Measurements from ENCODE around the gene ABCA4. TPM values are rescaled to one million over a fixed set of nuclear protein-coding genes. Genes with fewer than 3 reads are reported as not detected.

The ABCA4 gene
- total and polyA plus RNA-seq, 2 of the 8 experiments (the other 6 are each of a cell fraction or from before 2014, with no cell fraction given) = 0.06 TPM; not detected in 1

- no peak overlapping the region for H3K4me2 ChIP-seq (ENCODE audit: insufficient read depth in 1 of 2, low read depth in 2 of 2, low read length in 2 of 2)
- ChIA-PET CTCF (ENCODE audit: partially characterized antibody) (interaction anchor here (1.1 kb wide), 1 partner anchor 99 kb away, joined by 3 read pairs; no protein-coding TSS in a partner anchor), POLR2A (ENCODE audit: partially characterized antibody) (no interaction called here)
- H4K20me1 ChIP-seq (replicated peaks in 1 of 2; ENCODE audit: control insufficient read depth in 1 of 2, insufficient read depth in 2 of 2, low read length in 2 of 2) = no peaks in the 10 kb centered on the region
- no peak for DNase-seq (ENCODE audit: low read depth in 1 of 2, low spot score in 2 of 2)
- WGBS, 2 experiments (ENCODE audit: extremely low coverage in 1 of 2, insufficient coverage in 1 of 2, insufficient read length in 1 of 2, insufficient replicate concordance in 2 of 2, low coverage in 1 of 2, low lambda C conversion rate in 2 of 2, missing lambda C conversion rate in 1 of 2) = 100% methylated on average over 1 of the region's 1 CpG; no CpG with 5 or more reads in 1 of the 2 experiments
- H3K27ac ChIP-seq (ENCODE audit: low read depth, low read length) = no peak overlapping the region
- no peak for FAIRE-seq
- no peaks in the 10 kb centered on the region for H3K79me1 ChIP-seq (ENCODE audit: low read depth, low read length)
- no peak overlapping the region for H3K4me3 ChIP-seq (ENCODE audit: extremely low read depth in 1 of 4, insufficient read depth in 2 of 4, low read depth in 3 of 4, low read length in 4 of 4)
- H4K5ac ChIP-seq (ENCODE audit: insufficient read length, low read depth, low read length) = no peak overlapping the region
- no peak overlapping the region for H3K9ac ChIP-seq (replicated peaks in 1 of 4; ENCODE audit: extremely low read depth in 1 of 4, low read depth in 3 of 4, low read length in 3 of 4)
- H2BK12ac ChIP-seq (ENCODE audit: low read depth, low read length) = no peak overlapping the region
- no peak overlapping the region for H2AFZ ChIP-seq (ENCODE audit: low read length)
- no peaks in the 10 kb centered on the region; a peak in 1 of 7 replicates for H3K27me3 ChIP-seq (replicated peaks in 1 of 4; ENCODE audit: control insufficient read depth in 3 of 4, extremely low read depth in 1 of 4, insufficient read depth in 3 of 4, low read length in 3 of 4)
- H3K4me1 ChIP-seq (replicated peaks in 1 of 4; ENCODE audit: control insufficient read depth in 3 of 4, insufficient read depth in 4 of 4, low read length in 3 of 4) = peaks cover 0 to 14% (median 11%) of the 10 kb centered on the region in 4 experiments; a peak in 4 of 7 replicates
- no peak overlapping the region for H3K56ac ChIP-seq (replicated peaks; ENCODE audit: insufficient read length, low read depth, low read length)
- H3K36me3 ChIP-seq (ENCODE audit: control insufficient read depth in 2 of 4, insufficient read depth in 4 of 4, low read length in 3 of 4) = no peaks in the 10 kb centered on the region
- no peak overlapping the region for H2BK20ac ChIP-seq (ENCODE audit: low read length)
- no peak overlapping the region for H2BK5ac ChIP-seq (ENCODE audit: low read depth, low read length)
- no peak overlapping the region for H2AK5ac ChIP-seq (ENCODE audit: low read depth, low read length)
- H3K14ac ChIP-seq (ENCODE audit: insufficient read length) = no peak overlapping the region
- H2BK120ac ChIP-seq (replicated peaks; ENCODE audit: low read depth, low read length) = no peak overlapping the region
- H3K18ac ChIP-seq (ENCODE audit: extremely low read depth, low read length) = no peak overlapping the region
- H3K4ac ChIP-seq (replicated peaks; ENCODE audit: insufficient read length, low read depth, low read length) = no peak overlapping the region
- H3K23me2 ChIP-seq (ENCODE audit: low read depth, low read length) = no peaks in the 10 kb centered on the region
- H3K23ac ChIP-seq (ENCODE audit: insufficient read length) = no peak overlapping the region
- H3K9me3 ChIP-seq (ENCODE audit: insufficient read depth in 2 of 2, low read depth in 1 of 2, low read length in 1 of 2) = no peaks in the 10 kb centered on the region
- H4K91ac ChIP-seq (replicated peaks; ENCODE audit: insufficient read length, low read length) = no peak overlapping the region
- H4K8ac ChIP-seq (ENCODE audit: extremely low read depth, insufficient read depth, low read length) = no peak overlapping the region
- no peaks in the 10 kb centered on the region for H3K79me2 ChIP-seq (ENCODE audit: control insufficient read depth in 1 of 2, insufficient read depth in 2 of 2, low read length in 2 of 2)
- H2BK15ac ChIP-seq (ENCODE audit: low read length) = no peak overlapping the region
- TF ChIP-seq BACH1 (IDR thresholded peaks at IDR 0.05; ENCODE audit: low read length) = no peak
- no peak for TF ChIP-seq GTF2F1 (IDR thresholded peaks at IDR 0.05; ENCODE audit: borderline replicate concordance, low read depth, low read length)
- no peak for TF ChIP-seq RNF2 (IDR thresholded peaks at IDR 0.05; ENCODE audit: borderline replicate concordance, low read depth, low read length, missing control alignments, poor library complexity, severe bottlenecking)
- no peak for TF ChIP-seq SIX5 (IDR thresholded peaks at IDR 0.05; ENCODE audit: low read depth, low read length)
- no peak for TF ChIP-seq CBX8 (IDR thresholded peaks at IDR 0.05; ENCODE audit: borderline replicate concordance, low read depth, low read length)
- TF ChIP-seq SUZ12 (IDR thresholded peaks at IDR 0.05; ENCODE audit: low read length) = no peak
- TF ChIP-seq SP2 (IDR thresholded peaks at IDR 0.05; ENCODE audit: low read length) = no peak
- TF ChIP-seq BCL11A (IDR thresholded peaks at IDR 0.05; ENCODE audit: low read depth in 2 of 2, low read length in 2 of 2) = no peak
Observed at GRCh38 chr1:94124538-94124937, 3.6 kb upstream of the ABCA4 start.
